ENCODE data around the gene MYL3.

Gene MYL3

DNA sequence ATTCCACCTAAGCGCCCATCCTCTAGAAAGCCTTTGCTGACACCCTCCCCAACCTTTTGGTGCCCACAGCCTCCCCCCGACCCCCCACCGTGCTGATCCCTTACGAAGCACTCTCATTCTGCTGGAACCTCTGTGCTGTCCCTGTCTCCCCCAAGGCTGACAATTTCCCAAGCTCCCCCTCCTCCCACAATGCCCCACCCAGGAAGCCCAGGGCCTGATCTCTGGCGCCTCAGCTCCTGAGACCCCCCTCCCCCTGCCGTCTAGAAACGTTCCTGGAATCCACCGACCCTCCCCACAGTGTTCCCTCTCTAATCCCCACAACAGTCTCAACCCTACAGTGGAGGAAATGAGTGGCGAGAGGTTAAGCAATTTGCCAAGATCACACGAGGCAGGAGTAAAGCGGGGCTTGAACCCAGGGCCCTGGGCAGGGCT is 18.3 kb downstream of the MYL3 start:
- TF ChIP-seq CTCF (IDR thresholded peaks at IDR 0.05; ENCODE audit: borderline replicate concordance, insufficient read depth, low read depth, low read length) = no peak
- H3K4me3 ChIP-seq (ENCODE audit: low read depth, low read length) = peak overlapping the region; percentile 65

- H3K4me3 ChIP-seq (ENCODE audit: low read depth, low read length) = no peak overlapping the region
- TF ChIP-seq CTCF (IDR thresholded peaks at IDR 0.05; ENCODE audit: borderline replicate concordance, insufficient read depth, low read depth, low read length) = no peak
Measured at GRCh38 chr3:46844397-46844796, 18.8 kb downstream of the MYL3 start.

DNA sequence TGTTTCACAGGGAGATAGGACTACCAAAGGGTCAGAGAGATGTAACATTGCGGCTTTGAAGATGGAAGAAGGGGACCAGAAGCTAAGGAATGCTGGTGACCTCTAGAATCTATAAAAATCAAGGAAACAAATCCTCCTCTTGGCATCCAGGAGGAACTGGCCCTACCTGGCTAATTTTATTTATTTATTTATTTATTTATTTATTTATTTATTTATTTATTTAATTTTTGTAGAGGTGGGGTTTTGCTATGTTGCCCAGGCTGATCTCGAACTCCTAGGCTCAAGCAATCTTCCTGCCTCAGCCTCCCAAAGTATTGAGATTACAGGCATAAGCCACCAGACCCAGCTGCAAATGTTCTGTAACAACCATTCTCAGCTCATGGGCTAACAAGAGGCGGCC is 19.7 kb downstream of the MYL3 start:
- no peak overlapping the region for H3K4me3 ChIP-seq (ENCODE audit: low read depth, low read length)
- no peak for TF ChIP-seq CTCF (IDR thresholded peaks at IDR 0.05; ENCODE audit: borderline replicate concordance, insufficient read depth, low read depth, low read length)

DNA sequence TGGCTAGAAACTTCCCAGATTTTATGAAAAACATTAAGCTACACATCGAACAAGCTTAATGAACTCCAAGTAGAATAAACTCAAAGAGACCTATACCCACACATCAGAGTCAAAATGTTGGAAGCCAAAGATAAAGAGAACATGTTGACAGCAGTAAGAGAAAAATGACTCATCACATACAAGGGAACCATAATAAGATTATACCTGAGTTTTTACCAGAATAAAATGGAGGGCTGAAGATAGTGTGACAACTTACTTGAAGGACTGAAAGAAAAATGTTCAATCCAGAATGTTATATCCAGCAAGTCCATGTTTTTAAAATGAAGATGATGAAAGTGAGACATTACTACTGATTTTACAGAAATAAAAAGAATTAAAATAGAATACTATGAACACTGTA is 22.8 kb downstream of the MYL3 start:
- TF ChIP-seq CTCF (IDR thresholded peaks at IDR 0.05; ENCODE audit: borderline replicate concordance, insufficient read depth, low read depth, low read length) = no peak
- H3K4me3 ChIP-seq (ENCODE audit: low read depth, low read length) = no peak overlapping the region

DNA sequence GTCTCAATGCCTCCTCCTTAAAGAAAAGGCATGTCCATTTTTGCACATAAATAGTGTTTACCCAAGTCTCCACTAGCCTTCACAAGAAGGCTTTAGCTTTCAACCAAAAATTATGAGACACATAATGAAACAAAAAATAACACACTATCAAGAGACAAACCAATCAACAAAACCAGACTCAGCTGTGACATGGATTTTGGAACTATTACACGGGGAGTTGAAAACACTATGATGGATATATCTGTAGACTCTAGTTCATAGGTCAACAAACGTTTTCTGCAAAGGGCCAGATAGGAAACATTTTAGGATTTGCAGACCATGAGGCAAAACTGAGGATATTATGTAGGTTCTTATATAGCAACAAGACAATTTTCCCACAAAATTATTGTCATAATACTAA is 24.9 kb downstream of the MYL3 start:
- no peak for TF ChIP-seq CTCF (IDR thresholded peaks at IDR 0.05; ENCODE audit: borderline replicate concordance, insufficient read depth, low read depth, low read length)
- no peak overlapping the region for H3K4me3 ChIP-seq (ENCODE audit: low read depth, low read length)

- TF ChIP-seq CTCF (IDR thresholded peaks at IDR 0.05; ENCODE audit: borderline replicate concordance, insufficient read depth, low read depth, low read length) = no peak
- H3K4me3 ChIP-seq (ENCODE audit: low read depth, low read length) = no peak overlapping the region
Measured at GRCh38 chr3:46835491-46835890, 27.8 kb downstream of the MYL3 start.

GRCh38 chr3:46835054-46835453 is 28.2 kb downstream of the MYL3 start:
- no peak for TF ChIP-seq CTCF (IDR thresholded peaks at IDR 0.05; ENCODE audit: borderline replicate concordance, insufficient read depth, low read depth, low read length)
- no peak overlapping the region for H3K4me3 ChIP-seq (ENCODE audit: low read depth, low read length)
